DND-41 (cell line): ENCODE results near the gene RNF148.

Source experiments
- ATAC-seq: fragments of 200-7000 bp; cut with Tn5 transposase; 3 replicates; pipeline ENCODE4 v1.9.1; 2021; ENCODE audit warnings: low read depth; ENCODE audit not compliant: insufficient read depth
- DNase-seq: peaks from one replicate; pipeline ENCODE4 v3.0.0-alpha.2; 2020
- H2AFZ ChIP-seq: 2 replicates; pipeline ENCODE4 v1.6.0; 2012; ENCODE audit warnings: low read depth, low read length
- H3K27ac ChIP-seq: 2 replicates; pipeline ENCODE4 v1.5.1; 2012; ENCODE audit warnings: low read length, inconsistent platforms
- H3K27me3 ChIP-seq: fragments of 200-600 bp; sonication (generic); 2 replicates; pipeline ENCODE4 v1.6.0; 2012; ENCODE audit warnings: low read length, mild to moderate bottlenecking, inconsistent platforms; ENCODE audit not compliant: insufficient read depth, poor library complexity
- H3K36me3 ChIP-seq: 2 replicates; pipeline ENCODE4 v1.5.1; 2012; ENCODE audit warnings: low read length, inconsistent platforms; ENCODE audit not compliant: insufficient read depth
- H3K4me1 ChIP-seq: 2 replicates; pipeline ENCODE4 v1.5.1; 2012; ENCODE audit warnings: mild to moderate bottlenecking, low read length; ENCODE audit not compliant: insufficient read depth
- H3K4me2 ChIP-seq: 2 replicates; pipeline ENCODE4 v1.6.0; 2012; ENCODE audit warnings: mild to moderate bottlenecking, moderate library complexity, low read length, inconsistent platforms; ENCODE audit not compliant: insufficient read depth
- H3K4me3 ChIP-seq, 2 experiments: fragments of 200-600 bp in 1 of 2; shearing (Covaris generic) in 1 of 2; 2 replicates each; pipeline ENCODE4 v1.5.1; 2012 to 2016; ENCODE audit warnings: inconsistent platforms in 2 of 2, low read length in 2 of 2, mild to moderate bottlenecking in 2 of 2, low read depth in 1 of 2, moderate library complexity in 1 of 2
- H3K79me2 ChIP-seq: 2 replicates; pipeline ENCODE4 v1.6.0; 2012; ENCODE audit warnings: low read length, inconsistent platforms; ENCODE audit not compliant: insufficient read depth
- H3K9ac ChIP-seq: 2 replicates; pipeline ENCODE4 v1.6.0; 2012; ENCODE audit warnings: low read depth, mild to moderate bottlenecking, inconsistent platforms, low read length, moderate library complexity
- H3K9me3 ChIP-seq: 2 replicates; pipeline ENCODE4 v1.5.1; 2012; ENCODE audit warnings: low read length, moderate library complexity, mild to moderate bottlenecking, inconsistent platforms; ENCODE audit not compliant: insufficient read depth, severe bottlenecking
- H4K20me1 ChIP-seq: 2 replicates; pipeline ENCODE4 v1.6.0; 2012; ENCODE audit warnings: low read length; ENCODE audit not compliant: insufficient read depth
- EZH2 ChIP-seq: IDR thresholded peaks from 3 replicates; pipeline ENCODE4 v1.6.1; 2012; ENCODE audit warnings: borderline replicate concordance, low read depth, mild to moderate bottlenecking, moderate library complexity, low read length, inconsistent platforms; ENCODE audit not compliant: severe bottlenecking
- TF ChIP-seq, protein P1 (sequence below): IDR thresholded peaks from 2 replicates; pipeline ENCODE4 v1.5.1; 2012; ENCODE audit warnings: borderline replicate concordance, low read length, moderate library complexity, mild to moderate bottlenecking; ENCODE audit not compliant: poor library complexity, severe bottlenecking; ENCODE audit errors: extremely low read depth

Gene RNF148, protein sequence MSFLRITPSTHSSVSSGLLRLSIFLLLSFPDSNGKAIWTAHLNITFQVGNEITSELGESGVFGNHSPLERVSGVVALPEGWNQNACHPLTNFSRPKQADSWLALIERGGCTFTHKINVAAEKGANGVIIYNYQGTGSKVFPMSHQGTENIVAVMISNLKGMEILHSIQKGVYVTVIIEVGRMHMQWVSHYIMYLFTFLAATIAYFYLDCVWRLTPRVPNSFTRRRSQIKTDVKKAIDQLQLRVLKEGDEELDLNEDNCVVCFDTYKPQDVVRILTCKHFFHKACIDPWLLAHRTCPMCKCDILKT

DNA sequence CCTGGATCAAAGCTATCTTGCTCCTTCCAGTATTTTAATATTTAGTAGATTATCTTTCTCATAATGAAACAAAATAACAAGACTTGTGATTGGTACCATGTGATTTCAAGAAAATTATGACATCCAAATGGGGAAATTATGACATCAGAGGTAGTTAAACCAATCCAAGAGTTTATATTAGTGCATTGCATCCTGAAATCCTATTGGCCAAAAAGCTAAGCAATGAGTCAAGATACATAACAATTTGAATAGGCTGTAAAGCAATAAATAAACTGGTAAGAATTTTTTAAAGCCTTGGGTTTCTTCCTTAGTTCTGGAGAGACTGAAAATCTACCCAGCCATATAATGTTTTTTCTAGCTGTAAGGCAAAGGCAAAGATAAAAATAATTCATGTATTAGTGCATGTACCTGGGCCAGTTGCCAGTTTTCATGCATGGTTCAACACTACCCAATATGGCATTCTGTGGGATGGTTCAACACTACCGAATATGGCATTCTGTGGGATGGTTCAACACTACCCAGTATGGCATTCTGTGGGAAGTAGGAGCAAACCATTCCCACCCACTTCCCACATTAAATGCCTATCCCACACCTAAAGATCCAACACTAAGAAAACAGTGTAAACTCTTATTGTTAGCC is at the start of gene RNF148:
Gene RNF148, minus strand, starts transcription at position 51 of the 639 bp plus-strand sequence. CDS start 172 bp downstream, outside the sequence.
- no peak within 1 kb of the TSS for H3K27ac ChIP-seq
- no peak within 1 kb of the TSS for H3K9ac ChIP-seq
- no peaks in the 10 kb centered on the region for H3K4me1 ChIP-seq
- no peaks in the 10 kb centered on the region for H4K20me1 ChIP-seq
- no peaks in the 10 kb centered on the region for H3K9me3 ChIP-seq
- no peaks in the 10 kb centered on the region for H3K27me3 ChIP-seq
- no peaks in the 10 kb centered on the region for H3K79me2 ChIP-seq
- no peak within 1 kb of the TSS for H2AFZ ChIP-seq
- no peak for DNase-seq
- H3K4me3 ChIP-seq: no peak within 1 kb of the TSS
- no peak for ATAC-seq
- no peak within 1 kb of the TSS for H3K4me2 ChIP-seq
- H3K36me3 ChIP-seq: no peaks in the 10 kb centered on the region
- no peak for TF ChIP-seq EZH2
- TF ChIP-seq, protein P1, sequence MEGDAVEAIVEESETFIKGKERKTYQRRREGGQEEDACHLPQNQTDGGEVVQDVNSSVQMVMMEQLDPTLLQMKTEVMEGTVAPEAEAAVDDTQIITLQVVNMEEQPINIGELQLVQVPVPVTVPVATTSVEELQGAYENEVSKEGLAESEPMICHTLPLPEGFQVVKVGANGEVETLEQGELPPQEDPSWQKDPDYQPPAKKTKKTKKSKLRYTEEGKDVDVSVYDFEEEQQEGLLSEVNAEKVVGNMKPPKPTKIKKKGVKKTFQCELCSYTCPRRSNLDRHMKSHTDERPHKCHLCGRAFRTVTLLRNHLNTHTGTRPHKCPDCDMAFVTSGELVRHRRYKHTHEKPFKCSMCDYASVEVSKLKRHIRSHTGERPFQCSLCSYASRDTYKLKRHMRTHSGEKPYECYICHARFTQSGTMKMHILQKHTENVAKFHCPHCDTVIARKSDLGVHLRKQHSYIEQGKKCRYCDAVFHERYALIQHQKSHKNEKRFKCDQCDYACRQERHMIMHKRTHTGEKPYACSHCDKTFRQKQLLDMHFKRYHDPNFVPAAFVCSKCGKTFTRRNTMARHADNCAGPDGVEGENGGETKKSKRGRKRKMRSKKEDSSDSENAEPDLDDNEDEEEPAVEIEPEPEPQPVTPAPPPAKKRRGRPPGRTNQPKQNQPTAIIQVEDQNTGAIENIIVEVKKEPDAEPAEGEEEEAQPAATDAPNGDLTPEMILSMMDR: no peak

DNA sequence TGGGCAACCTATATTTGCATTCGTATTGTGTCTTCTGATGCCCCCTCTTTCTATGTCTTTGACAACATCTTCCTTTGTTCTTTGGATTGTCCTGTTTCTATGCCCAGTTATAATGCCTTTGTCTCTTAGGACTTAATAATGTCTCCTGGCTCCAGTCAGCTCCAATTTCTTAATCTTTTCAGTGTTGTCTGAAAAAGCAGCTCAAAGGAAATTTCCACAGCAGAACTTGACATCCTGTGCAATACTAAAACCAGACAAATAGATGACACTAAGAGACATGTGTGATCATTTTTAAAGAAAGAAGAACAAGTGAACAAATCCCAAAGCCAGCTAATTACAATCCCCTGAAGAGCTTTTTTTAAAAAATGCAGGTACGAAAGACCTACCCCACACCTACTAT is 47.7 kb upstream of the RNF148 start:
- H3K36me3 ChIP-seq: no peaks in the 10 kb centered on the region
- no peak overlapping the region for H3K9ac ChIP-seq
- H3K79me2 ChIP-seq: no peaks in the 10 kb centered on the region
- H3K4me2 ChIP-seq: no peak overlapping the region
- TF ChIP-seq, protein P1: no peak
- TF ChIP-seq EZH2: no peak
- H3K27me3 ChIP-seq: no peaks in the 10 kb centered on the region
- no peak for DNase-seq
- no peak overlapping the region for H3K4me3 ChIP-seq
- no peak overlapping the region for H3K27ac ChIP-seq
- no peak for ATAC-seq
- no peaks in the 10 kb centered on the region for H3K4me1 ChIP-seq
- no peaks in the 10 kb centered on the region for H3K9me3 ChIP-seq
- H2AFZ ChIP-seq: no peak overlapping the region
- no peaks in the 10 kb centered on the region for H4K20me1 ChIP-seq

DNA sequence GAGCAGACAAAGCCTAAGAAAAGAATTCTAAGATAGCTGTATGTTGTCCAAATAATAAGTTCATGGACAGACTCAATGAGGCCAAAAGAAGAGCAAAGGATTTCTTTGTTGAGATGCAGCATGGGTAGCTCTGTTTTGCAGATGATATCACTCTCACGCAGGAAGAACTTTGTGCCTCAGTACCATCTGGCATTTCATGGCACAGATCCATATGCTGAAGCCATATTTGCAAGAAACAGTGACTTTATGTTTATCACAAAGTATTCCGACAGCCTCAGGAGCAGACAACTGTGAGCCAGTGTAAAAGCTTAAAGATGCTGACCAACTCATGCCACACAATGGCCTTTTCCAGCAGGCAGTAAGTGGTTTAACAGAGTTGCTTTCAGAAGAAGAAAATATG is 45.5 kb upstream of the RNF148 start:
- H3K4me3 ChIP-seq: no peak overlapping the region
- no peak overlapping the region for H3K27ac ChIP-seq
- no peak overlapping the region for H3K4me2 ChIP-seq
- no peak overlapping the region for H3K9ac ChIP-seq
- no peaks in the 10 kb centered on the region for H3K27me3 ChIP-seq
- no peaks in the 10 kb centered on the region for H4K20me1 ChIP-seq
- H3K4me1 ChIP-seq: no peaks in the 10 kb centered on the region
- no peaks in the 10 kb centered on the region for H3K9me3 ChIP-seq
- H3K79me2 ChIP-seq: no peaks in the 10 kb centered on the region
- no peaks in the 10 kb centered on the region for H3K36me3 ChIP-seq
- DNase-seq (no peak), ATAC-seq (no peak)
- no peak overlapping the region for H2AFZ ChIP-seq
- no peak for TF ChIP-seq EZH2
- TF ChIP-seq, protein P1: no peak
